H9 (cell line): Measurements from ENCODE around the gene CLIC3. TPM values are rescaled to one million over a fixed set of nuclear protein-coding genes. Genes with fewer than 3 reads are reported as not detected.

Experiments used
- DNase-seq: peaks from one replicate; pipeline ENCODE4 v3.0.0-alpha.2; 2017
- H2AFZ ChIP-seq: one replicate; pipeline ENCODE4 v1.6.1; 2013; ENCODE audit warnings: mild to moderate bottlenecking, low read length, control low read depth, moderate library complexity
- H2AK5ac ChIP-seq: 2 replicates; pipeline ENCODE4 v1.6.1; 2013; ENCODE audit warnings: low read length, control low read depth, mixed read lengths; ENCODE audit not compliant: insufficient read length
- H2BK120ac ChIP-seq: one replicate; pipeline ENCODE4 v1.6.1; 2013; ENCODE audit warnings: low read depth, mild to moderate bottlenecking, low read length, control low read depth, inconsistent platforms; ENCODE audit not compliant: poor library complexity, severe bottlenecking
- H2BK12ac ChIP-seq: 2 replicates; pipeline ENCODE4 v1.6.1; 2013; ENCODE audit warnings: low read length, control low read depth, mixed read lengths, low read depth; ENCODE audit not compliant: insufficient read length
- H2BK15ac ChIP-seq: 2 replicates; pipeline ENCODE4 v1.6.1; 2013; ENCODE audit warnings: low read depth, low read length, control low read depth
- H2BK20ac ChIP-seq: one replicate; pipeline ENCODE4 v1.6.1; 2013; ENCODE audit warnings: low read depth, mild to moderate bottlenecking, low read length, control low read depth, inconsistent platforms; ENCODE audit not compliant: poor library complexity, severe bottlenecking
- H2BK5ac ChIP-seq: 2 replicates; pipeline ENCODE4 v1.6.1; 2013; ENCODE audit warnings: low read length, control low read depth, mixed read lengths; ENCODE audit not compliant: insufficient read length
- H3K14ac ChIP-seq: 2 replicates; pipeline ENCODE4 v1.6.1; 2013; ENCODE audit warnings: low read length, control low read depth; ENCODE audit not compliant: insufficient read depth
- H3K18ac ChIP-seq: 2 replicates; pipeline ENCODE4 v1.6.1; 2013; ENCODE audit warnings: low read depth, mild to moderate bottlenecking, mixed read lengths, low read length, control low read depth; ENCODE audit not compliant: insufficient read length
- H3K23ac ChIP-seq: 2 replicates; pipeline ENCODE4 v1.6.1; 2013; ENCODE audit warnings: low read length, control low read depth, mixed read lengths, low read depth; ENCODE audit not compliant: insufficient read length
- H3K23me2 ChIP-seq: 2 replicates; pipeline ENCODE4 v1.6.1; 2013; ENCODE audit warnings: low read depth, mild to moderate bottlenecking, mixed read lengths, low read length, control low read depth; ENCODE audit not compliant: insufficient read length, poor library complexity, severe bottlenecking
- H3K27ac ChIP-seq: 2 replicates; pipeline ENCODE4 v1.5.1; 2013; ENCODE audit warnings: low read length, control low read depth, mixed read lengths, low read depth; ENCODE audit not compliant: insufficient read length
- H3K27me3 ChIP-seq: 2 replicates; pipeline ENCODE4 v1.6.1; 2013; ENCODE audit warnings: low read length, control low read depth, inconsistent platforms; ENCODE audit not compliant: insufficient read depth
- H3K4ac ChIP-seq: 2 replicates; pipeline ENCODE4 v1.6.1; 2013; ENCODE audit warnings: low read depth, mild to moderate bottlenecking, control low read depth, inconsistent platforms, low read length, moderate library complexity
- H3K4me1 ChIP-seq: 2 replicates; pipeline ENCODE4 v1.6.1; 2013; ENCODE audit warnings: low read length, control low read depth, inconsistent platforms; ENCODE audit not compliant: insufficient read depth
- H3K4me2 ChIP-seq: 2 replicates; pipeline ENCODE4 v1.6.1; 2013; ENCODE audit warnings: low read length, control low read depth, mixed read lengths; ENCODE audit not compliant: insufficient read length, insufficient read depth
- H3K56ac ChIP-seq: 2 replicates; pipeline ENCODE4 v1.6.1; 2013; ENCODE audit warnings: low read depth, mild to moderate bottlenecking, mixed read lengths, low read length, control low read depth; ENCODE audit not compliant: insufficient read length
- H3K79me1 ChIP-seq: 2 replicates; pipeline ENCODE4 v1.6.1; 2013; ENCODE audit warnings: low read depth, mild to moderate bottlenecking, moderate library complexity, low read length, control low read depth, inconsistent platforms; ENCODE audit not compliant: insufficient read depth, poor library complexity, severe bottlenecking
- H3K79me2 ChIP-seq: 2 replicates; pipeline ENCODE4 v1.6.1; 2013; ENCODE audit warnings: low read length, control low read depth, inconsistent platforms; ENCODE audit not compliant: insufficient read depth
- H3K9ac ChIP-seq: 2 replicates; pipeline ENCODE4 v1.6.1; 2013; ENCODE audit warnings: low read length, control low read depth, mixed read lengths; ENCODE audit not compliant: insufficient read length; ENCODE audit errors: extremely low read depth
- H3K9me3 ChIP-seq: one replicate; pipeline ENCODE4 v1.6.1; 2013; ENCODE audit warnings: low read depth, low read length, inconsistent platforms; ENCODE audit not compliant: control insufficient read depth
- H3T11ph ChIP-seq: one replicate; pipeline ENCODE4 v1.6.1; 2013; ENCODE audit warnings: mild to moderate bottlenecking, low read length, control low read depth, inconsistent platforms
- H4K20me1 ChIP-seq: one replicate; pipeline ENCODE4 v1.6.1; 2013; ENCODE audit not compliant: control insufficient read depth, insufficient read length, insufficient read depth
- H4K5ac ChIP-seq: 2 replicates; pipeline ENCODE4 v1.6.1; 2013; ENCODE audit warnings: low read depth, mild to moderate bottlenecking, mixed read lengths, low read length, control low read depth; ENCODE audit not compliant: insufficient read length
- H4K8ac ChIP-seq: replicated peaks from 2 replicates; pipeline ENCODE4 v1.6.1; 2013; ENCODE audit warnings: low read length, control low read depth, mixed read lengths, low read depth; ENCODE audit not compliant: insufficient read length
- H4K91ac ChIP-seq: 2 replicates; pipeline ENCODE4 v1.6.1; 2013; ENCODE audit warnings: low read depth, mild to moderate bottlenecking, moderate library complexity, mixed read lengths, low read length, control low read depth; ENCODE audit not compliant: insufficient read length
- H3K27ac Mint-ChIP-seq, 3 experiments: 2 replicates in 2 of 3; 3 replicates in 1 of 3; pipeline ENCODE4 v1.8.0; 2020 to 2021; ENCODE audit warnings: mixed read lengths in 3 of 3, mild to moderate bottlenecking in 1 of 3, moderate library complexity in 1 of 3
- H3K27me3 Mint-ChIP-seq: 2 replicates; pipeline ENCODE4 v1.8.0; 2021; ENCODE audit warnings: low read depth, mild to moderate bottlenecking, moderate library complexity, mixed read lengths
- H3K36me3 Mint-ChIP-seq, 3 experiments: 2 replicates in 2 of 3; 3 replicates in 1 of 3; pipeline ENCODE4 v1.8.0; 2020 to 2021; ENCODE audit warnings: low read depth in 3 of 3, mixed read lengths in 3 of 3; ENCODE audit not compliant: insufficient read depth in 1 of 3
- H3K4me1 Mint-ChIP-seq, 2 experiments: 2 replicates each; pipeline ENCODE4 v1.8.0; 2020; ENCODE audit warnings: mixed read lengths in 2 of 2
- H3K4me3 Mint-ChIP-seq, 2 experiments: 2 replicates in 1 of 2; 3 replicates in 1 of 2; pipeline ENCODE4 v1.8.0; 2020 to 2021; ENCODE audit warnings: mild to moderate bottlenecking in 2 of 2, mixed read lengths in 2 of 2, moderate library complexity in 1 of 2
- H3K9me3 Mint-ChIP-seq, 2 experiments: 2 replicates in 1 of 2; 3 replicates in 1 of 2; pipeline ENCODE4 v1.8.0; 2020; ENCODE audit warnings: mild to moderate bottlenecking in 2 of 2, mixed read lengths in 2 of 2, moderate library complexity in 1 of 2
- WGBS: extraction: QIAGEN DNeasy Blood & Tissue Kit; methylation state at CpG from one replicate; pipeline ENCODE4 v1.1.7; 2013; ENCODE audit warnings: missing lambda C conversion rate, low lambda C conversion rate, mixed read lengths; ENCODE audit not compliant: insufficient read length; ENCODE audit errors: extremely low coverage; 5-methylcytosine and 5-hydroxymethylcytosine counted together
- total RNA-seq: library from RNA; stranded (reverse); gene quantifications from 2 replicates; pipeline ENCODE4 v1.2.1, GENCODE V29; 2021
- TF ChIP-seq, protein P1 (sequence below): fragments of 200-600 bp; sonication (generic); conservative IDR thresholded peaks from 3 replicates; pipeline ENCODE4 v1.8.0; 2021; ENCODE audit warnings: antibody characterized with exemption, mild to moderate bottlenecking

The CLIC3 gene
- total RNA-seq, 1 experiment from 2014 or later: 0.31 TPM

DNA sequence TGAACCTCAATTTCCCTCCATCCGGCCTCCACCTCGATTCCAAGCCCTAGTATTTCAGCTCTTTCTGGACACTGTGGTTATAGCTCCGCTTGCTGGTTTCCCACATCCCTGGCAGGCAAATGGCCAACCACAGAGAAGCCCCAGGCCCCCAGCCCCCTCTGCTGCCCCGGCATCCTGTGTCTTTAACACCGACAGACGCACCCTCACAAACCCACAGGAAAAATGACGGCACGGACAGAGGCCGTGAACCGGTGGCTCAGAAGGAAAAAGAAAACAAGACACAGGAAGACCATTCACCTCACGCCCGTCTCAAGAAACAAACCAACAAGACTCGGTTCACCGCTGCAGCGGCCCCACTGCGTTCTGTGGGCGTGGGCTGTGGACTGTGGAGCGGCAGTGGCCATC, 1.5 kb upstream of the CLIC3 start:
- H3K27me3 Mint-ChIP-seq: peaks cover 7% of the 10 kb centered on the region
- no peak overlapping the region for H3T11ph ChIP-seq
- no peaks in the 10 kb centered on the region for H3K27me3 ChIP-seq
- no peak overlapping the region for H3K9ac ChIP-seq
- no peak overlapping the region for H3K18ac ChIP-seq
- H2AFZ ChIP-seq: no peak overlapping the region
- DNase-seq: no peak
- H3K27ac Mint-ChIP-seq: no peak overlapping the region; a peak in 1 of 7 replicates
- no peaks in the 10 kb centered on the region for H4K20me1 ChIP-seq
- H3K27ac ChIP-seq: no peak overlapping the region
- H3K4me3 Mint-ChIP-seq: no peak overlapping the region
- H3K4me1 ChIP-seq: no peaks in the 10 kb centered on the region
- H3K4me1 Mint-ChIP-seq: peaks cover 9 to 12% of the 10 kb centered on the region in 2 experiments
- no peak overlapping the region for H4K5ac ChIP-seq
- no peaks in the 10 kb centered on the region for H3K79me2 ChIP-seq
- no CpG with 5 or more reads among the region's 18 CpGs for WGBS
- H2AK5ac ChIP-seq: no peak overlapping the region
- H3K79me1 ChIP-seq: no peaks in the 10 kb centered on the region
- H3K23ac ChIP-seq: no peak overlapping the region
- no peak overlapping the region for H4K91ac ChIP-seq
- H3K23me2 ChIP-seq: peaks cover 2% of the 10 kb centered on the region
- no peaks in the 10 kb centered on the region for H3K9me3 Mint-ChIP-seq
- H3K9me3 ChIP-seq: no peaks in the 10 kb centered on the region
- no peak overlapping the region for H2BK120ac ChIP-seq
- no peak overlapping the region for H2BK15ac ChIP-seq
- TF ChIP-seq, protein P1, sequence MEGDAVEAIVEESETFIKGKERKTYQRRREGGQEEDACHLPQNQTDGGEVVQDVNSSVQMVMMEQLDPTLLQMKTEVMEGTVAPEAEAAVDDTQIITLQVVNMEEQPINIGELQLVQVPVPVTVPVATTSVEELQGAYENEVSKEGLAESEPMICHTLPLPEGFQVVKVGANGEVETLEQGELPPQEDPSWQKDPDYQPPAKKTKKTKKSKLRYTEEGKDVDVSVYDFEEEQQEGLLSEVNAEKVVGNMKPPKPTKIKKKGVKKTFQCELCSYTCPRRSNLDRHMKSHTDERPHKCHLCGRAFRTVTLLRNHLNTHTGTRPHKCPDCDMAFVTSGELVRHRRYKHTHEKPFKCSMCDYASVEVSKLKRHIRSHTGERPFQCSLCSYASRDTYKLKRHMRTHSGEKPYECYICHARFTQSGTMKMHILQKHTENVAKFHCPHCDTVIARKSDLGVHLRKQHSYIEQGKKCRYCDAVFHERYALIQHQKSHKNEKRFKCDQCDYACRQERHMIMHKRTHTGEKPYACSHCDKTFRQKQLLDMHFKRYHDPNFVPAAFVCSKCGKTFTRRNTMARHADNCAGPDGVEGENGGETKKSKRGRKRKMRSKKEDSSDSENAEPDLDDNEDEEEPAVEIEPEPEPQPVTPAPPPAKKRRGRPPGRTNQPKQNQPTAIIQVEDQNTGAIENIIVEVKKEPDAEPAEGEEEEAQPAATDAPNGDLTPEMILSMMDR: no peak
- H3K36me3 Mint-ChIP-seq: peaks cover 0 to 8% (median 2%) of the 10 kb centered on the region in 3 experiments; a peak in 4 of 7 replicates
- no peak overlapping the region for H3K4me2 ChIP-seq
- H3K4ac ChIP-seq: no peak overlapping the region
- no peak overlapping the region for H3K56ac ChIP-seq
- no peak overlapping the region for H3K14ac ChIP-seq
- no peak overlapping the region for H4K8ac ChIP-seq
- no peak overlapping the region for H2BK20ac ChIP-seq
- H2BK12ac ChIP-seq: no peak overlapping the region
- H2BK5ac ChIP-seq: no peak overlapping the region
